NCI-H2227 treated with DMSO at 0.1 percent for 48 hours (cell line): ENCODE measurements around the gene PEX6.
"Not testable (repeated sequence)": the region's sequence is repeated elsewhere in the genome, so short reads cannot be mapped to it uniquely, and the experiment has no call there.

Experiments used
- DNase-seq: peaks from one replicate; lab custom pipeline; 2025; lab: John Stamatoyannopoulos, UW

The PEX6 gene

DNA sequence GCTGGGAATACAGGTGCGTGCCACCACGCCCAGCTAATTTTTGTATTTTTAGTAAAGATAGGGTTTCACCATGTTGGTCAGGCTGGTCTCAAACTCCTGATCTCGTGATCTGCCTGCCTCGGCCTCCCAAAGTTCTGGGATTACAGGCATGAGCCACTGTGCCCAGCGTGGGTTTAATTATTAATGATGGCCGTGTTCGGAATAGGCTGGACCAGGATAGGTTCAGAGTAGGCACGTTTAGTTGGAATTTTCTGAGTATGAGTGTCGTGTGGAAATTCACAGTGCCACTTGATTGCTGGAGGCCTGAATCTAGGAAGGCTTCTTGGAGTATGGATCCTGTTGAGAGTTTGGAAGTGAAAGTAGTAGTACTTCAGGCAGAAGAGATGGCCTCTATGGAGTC lies 19.2 kb upstream of the PEX6 start:
- DNase-seq, result not testable (repeated sequence)

DNA sequence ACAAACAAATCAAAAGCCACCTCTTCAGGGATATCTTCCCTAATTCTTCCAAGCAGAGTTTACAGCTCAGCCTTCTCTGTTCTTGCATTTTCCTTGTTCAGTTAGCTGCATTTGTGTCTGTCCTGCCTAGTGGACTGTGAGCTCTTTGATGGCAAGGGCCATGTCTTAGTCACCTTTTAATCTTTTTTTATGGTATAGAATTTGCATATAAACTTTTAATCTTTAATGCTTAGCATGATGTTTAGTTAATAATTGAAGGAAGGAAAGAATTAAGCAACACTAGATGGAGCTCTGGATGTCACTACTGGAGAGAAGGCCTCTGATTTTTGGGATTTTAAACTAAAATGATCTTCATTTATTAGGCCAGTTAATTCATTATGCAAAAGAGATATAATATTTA lies 17.5 kb upstream of the PEX6 start:
- no peak for DNase-seq

GRCh38 chr6:42993445-42993844 lies 14.5 kb upstream of the PEX6 start:
- no peak for DNase-seq

- no peak for DNase-seq
Observed at GRCh38 chr6:42989923-42990322, 10.9 kb upstream of the PEX6 start.

DNA sequence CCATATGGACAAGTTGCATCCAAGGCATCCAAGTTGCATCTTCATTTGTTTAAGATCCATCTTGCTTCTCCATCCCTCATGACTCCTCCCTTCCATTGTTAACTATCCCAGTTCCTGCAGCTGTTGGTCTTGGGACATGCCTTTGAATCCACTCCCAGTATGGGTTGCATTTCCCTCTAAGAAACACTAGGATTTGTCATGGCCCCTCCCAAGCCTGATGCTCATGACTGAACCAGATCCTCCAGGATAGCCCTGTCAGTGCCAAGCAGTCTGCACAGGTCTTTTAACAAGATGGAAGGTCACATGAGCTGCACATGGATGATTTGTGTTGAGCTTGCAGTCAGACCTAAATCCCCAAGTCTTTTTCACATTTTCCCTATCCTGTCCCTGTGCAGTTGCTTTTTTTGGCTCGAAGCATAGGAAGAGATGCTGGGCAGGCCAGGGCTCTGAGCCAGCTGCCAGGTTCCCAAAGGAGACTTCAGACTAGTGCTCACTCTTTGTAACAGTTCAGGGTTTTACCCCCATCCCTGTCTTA lies 9.6 kb upstream of the PEX6 start:
- no peak for DNase-seq

DNA sequence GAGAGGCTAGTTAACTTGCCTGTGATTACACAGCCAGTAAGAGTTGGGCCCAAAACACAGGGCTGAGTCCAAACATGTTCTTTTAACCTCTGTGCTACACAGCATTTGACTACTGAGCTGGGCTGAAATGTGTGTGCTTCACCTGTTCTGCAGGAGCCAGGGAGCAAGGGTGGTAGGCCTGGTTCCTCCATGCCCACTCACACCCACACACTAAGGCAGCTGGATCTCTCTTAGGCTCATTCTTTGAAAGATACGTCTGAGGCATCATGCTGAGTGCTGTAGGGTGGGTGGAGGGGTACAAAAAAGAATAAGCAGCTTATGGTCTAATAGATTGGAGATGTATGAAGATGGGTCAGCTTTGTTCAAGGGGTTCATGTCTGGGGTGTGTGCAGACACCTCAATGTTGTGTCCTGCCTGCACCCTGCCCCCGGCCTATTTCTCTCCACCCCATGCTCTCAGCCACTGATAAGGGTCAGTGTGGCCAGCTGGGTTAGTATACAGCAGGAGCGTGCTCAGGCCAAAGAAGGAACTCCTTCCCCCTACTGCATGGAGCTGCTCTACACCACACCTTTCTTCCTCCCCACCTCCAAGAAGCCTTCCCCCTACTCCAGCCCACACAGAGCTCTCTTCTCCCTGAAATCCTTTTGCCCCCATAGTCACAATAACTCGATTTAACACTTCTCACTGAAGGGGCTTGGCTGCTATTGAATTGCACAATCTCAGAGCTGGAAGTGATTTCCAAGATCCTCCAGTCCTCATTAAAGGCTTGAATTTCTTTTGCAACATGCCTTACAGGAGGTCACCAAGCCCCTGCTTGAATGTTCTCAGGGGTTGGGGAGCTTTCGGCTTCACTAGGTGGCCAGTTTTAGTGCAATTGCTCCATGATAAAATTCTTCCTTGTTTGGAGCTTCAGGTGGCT lies 8.8 kb upstream of the PEX6 start:
- no peak for DNase-seq

DNA sequence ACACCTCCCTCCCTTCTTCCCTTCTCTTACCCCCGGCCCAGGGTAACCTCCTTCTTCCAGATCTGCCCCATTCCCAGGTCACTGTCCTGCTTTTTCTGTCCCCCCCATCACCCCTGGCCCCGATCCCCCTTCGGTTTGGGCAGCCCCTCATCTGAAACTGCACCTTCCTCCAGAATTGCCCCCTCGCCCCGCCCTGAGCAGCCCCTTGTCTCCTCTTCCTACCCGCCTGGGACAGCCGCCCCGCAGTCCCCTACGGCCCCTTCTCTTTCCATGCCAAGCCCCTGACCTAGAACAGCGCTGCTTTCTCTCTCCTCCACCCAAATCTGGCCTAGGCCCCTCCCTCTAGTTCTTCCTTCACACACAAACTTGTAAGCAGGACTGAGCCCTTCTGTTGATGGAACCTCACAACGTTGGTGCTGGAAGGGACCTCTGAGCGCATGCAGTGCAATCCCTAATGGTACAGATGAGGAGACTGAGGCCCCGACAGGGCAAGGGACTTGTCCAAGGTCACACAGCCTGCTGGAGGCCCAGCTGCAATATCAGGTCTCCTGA lies 6.0 kb upstream of the PEX6 start:
- no peak for DNase-seq

GRCh38 chr6:42984001-42984923 lies 5.3 kb upstream of the PEX6 start, which contains the start of gene PPP2R5D:
Gene PPP2R5D (plus strand): TSS chr6:42984570. CDS start chr6:42984678, 108 bp downstream.
- DNase-seq, result peak; percentile 94

- no peak for DNase-seq
Observed at GRCh38 chr6:42981836-42982235, 2.9 kb upstream of the PEX6 start.

GRCh38 chr6:42979523-42980177 lies 669 bp upstream of the PEX6 start:
- DNase-seq, result no peak

DNA sequence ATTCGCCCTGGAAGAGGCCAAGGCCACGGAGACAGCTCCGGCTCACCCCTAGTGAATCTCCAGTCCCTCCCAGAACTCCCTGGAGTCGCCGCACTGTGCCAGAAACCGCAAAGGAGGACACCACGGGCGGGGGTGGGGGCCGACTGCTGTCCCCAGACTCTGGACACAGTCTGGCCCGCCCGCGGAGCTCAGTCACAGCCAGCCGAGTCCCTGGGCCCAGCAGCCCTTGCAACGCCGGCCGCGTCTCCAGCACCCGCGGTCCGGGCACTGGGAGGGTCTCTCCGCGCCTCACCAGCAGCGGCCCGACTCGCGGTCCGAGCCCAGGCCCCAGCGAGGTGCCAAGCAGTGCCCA lies 518 bp downstream of the PEX6 start:
- DNase-seq, result no peak

DNA sequence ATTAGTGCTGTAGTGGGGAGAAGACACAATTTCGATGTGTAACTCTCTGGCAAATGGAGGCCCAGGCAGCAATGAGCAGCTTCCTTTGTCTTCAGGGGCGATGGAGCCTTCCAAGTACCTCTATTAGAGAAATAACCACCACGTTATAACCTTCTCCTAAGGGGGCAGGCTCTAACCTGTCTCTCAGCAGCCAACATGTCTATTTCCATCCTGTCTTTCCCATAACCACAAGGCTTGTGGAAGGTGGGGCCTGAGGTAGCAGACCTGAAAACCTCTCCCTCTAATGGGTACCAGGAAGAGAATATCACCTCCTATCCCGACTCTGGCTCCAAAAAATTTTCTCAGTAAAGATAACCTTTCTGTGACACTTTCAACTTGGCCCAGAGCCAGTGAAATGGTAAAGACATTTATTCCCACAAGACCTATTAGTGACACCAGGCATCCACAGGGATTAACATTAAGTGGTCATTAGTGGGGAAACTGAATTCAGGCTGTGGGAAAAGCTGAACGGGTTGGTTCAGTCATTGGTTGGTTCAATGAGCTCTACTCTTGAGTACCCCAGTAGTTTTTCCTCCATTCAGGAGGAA lies 4.0 kb downstream of the PEX6 start:
- no peak for DNase-seq

- DNase-seq, result no peak
Observed at GRCh38 chr6:42973926-42974325, 5.1 kb downstream of the PEX6 start.

GRCh38 chr6:42971746-42972327 lies 7.1 kb downstream of the PEX6 start:
- no peak for DNase-seq

DNA sequence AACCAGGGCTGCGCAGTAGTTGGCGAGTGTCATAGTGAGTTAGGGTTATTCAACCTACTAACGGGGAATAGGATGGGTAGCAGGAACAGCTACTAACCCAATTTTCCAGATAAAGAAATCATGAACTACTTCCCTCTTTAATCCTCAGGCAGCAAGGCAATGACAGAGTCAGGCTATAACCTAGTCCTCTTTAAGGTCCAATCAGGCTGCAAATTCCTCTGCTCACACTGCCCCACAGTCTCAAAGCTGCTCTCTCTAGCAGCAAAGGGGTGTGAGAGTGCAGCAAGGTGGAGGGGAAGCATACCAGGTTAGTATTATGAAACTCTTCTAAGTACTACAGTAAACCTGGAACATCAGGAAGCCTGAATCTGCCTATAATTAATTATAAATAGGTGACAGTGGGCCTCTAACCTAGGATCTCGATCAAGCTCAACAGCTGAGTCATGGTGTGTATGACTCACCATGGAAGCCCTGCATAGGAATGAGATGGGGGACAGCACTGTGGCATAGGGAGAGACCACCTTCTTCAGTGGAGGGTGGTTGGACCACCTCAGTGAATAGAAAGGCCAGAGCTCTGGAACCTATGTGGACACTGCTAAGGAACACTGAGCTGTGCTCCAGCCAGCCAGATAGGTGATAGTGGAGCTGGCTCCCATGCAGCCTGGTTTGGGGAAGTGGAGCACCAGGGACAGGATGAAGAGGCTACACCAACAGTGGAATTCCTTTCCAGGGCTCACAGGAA lies 7.9 kb downstream of the PEX6 start:
- DNase-seq, result no peak

DNA sequence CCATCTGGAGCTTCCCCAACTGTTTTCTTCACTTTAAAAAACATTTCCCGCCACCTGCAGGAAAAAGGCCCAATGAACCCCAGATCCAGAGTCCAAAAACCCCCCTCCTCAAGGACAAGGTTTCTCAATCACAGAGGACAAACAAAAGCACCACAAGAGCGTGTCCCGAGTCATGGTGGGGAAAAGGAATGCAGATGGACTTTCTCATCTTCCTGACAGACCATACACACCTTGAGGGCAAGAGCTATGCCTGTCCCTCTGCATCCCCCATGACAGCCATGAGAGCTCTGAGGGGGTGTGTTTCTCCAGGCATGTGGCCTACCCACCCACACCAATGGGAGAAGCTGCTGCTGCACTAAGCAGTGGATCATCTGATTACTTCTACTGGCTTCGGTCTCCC lies 9.0 kb downstream of the PEX6 start:
- DNase-seq, result no peak

DNA sequence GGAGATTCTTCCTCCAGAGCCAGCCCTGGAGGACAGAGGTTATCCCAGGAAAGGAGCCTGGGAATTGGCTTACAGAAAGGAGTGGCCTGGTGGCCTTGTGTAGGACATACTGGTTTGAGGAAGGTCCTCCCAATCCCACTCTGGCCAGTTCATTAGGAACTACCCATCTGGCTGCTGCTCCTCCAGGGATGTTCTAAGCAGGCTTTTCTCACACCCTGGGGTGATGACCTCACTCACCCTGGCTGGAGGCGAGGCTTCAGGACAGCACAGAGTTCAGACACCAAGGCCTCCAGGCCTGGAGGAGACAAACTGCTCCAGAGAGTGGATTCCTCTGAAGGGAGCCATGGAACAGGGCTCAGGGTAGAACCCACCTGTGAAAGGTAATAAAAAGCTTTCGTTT lies 9.6 kb downstream of the PEX6 start:
- no peak for DNase-seq

DNA sequence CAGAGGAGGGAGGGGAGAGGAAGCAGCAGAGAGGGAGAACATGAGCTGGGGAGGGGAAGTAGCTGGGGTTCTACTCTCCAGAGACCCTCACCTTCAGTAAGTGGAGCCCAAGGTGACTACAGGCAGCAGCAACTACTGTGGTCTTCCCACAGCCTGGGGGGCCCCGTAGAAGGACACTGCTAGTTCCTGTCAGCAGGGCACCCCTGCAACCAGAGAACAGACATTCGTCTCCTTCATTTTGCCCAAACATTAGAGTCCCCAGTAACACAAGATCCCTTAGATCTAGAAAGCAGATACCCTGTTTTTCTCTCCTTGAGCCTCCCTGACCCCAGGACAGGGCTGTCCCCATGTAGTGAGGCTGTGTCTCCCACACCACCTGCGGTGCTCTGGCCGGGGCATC lies 10.2 kb downstream of the PEX6 start:
- DNase-seq, result no peak

- no peak for DNase-seq
Observed at GRCh38 chr6:42968126-42968701, 10.8 kb downstream of the PEX6 start.

GRCh38 chr6:42967228-42967627 lies 11.8 kb downstream of the PEX6 start:
- DNase-seq, result no peak
